ENCODE results near the gene RPS6KB2. TPM values are rescaled to one million over a fixed set of nuclear protein-coding genes. Genes with fewer than 3 reads are reported as not detected.

RPS6KB2 gene
- total RNA-seq, 1 donor from 2014 or later, result 53.8 TPM

DNA sequence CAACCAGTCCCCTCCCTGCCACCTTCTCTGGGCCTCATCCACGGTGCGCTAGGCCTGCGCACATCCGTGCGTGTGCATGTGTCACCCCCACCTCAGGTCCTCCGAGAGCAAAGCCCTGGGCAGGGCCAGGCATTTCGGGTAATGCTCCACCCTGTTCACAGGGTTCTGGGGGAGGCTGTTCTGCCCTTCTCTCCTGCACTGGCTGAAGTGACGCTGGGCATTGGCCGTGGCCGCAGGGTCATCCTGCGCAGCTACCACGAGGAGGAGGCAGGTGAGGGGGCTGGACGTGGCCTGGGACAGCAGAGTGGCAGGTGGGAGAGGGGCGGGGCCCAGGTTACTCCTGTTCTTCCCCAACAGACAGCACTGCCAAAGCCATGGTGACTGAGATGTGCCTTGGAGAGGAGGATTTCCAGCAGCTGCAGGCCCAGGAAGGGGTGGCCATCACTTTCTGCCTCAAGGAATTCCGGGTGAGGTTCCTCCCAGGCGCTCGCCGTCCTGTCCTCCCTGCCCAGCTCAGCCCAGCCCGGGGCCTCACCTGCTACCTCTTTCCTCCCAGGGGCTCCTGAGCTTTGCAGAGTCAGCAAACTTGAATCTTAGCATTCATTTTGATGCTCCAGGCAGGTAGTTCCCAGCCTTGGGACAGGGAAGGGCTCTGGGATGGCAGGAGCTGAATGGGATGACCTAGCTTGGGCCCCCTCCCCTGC lies 32.6 kb upstream of the RPS6KB2 start:
- Mint-ChIP-seq H3K27me3 (no peaks in the 10 kb centered on the region), H3K9me3 (ENCODE audit: low read depth) (no peaks in the 10 kb centered on the region), H3K4me1 (ENCODE audit: low read depth) (peaks cover 16% of the 10 kb centered on the region), H3K4me3 (ENCODE audit: low read depth) (no peak overlapping the region), H3K27ac (no peak overlapping the region), H3K36me3 (ENCODE audit: insufficient read depth) (peaks cover 7% of the 10 kb centered on the region)
- DNase-seq (ENCODE audit: low spot score, unreplicated experiment), result no peak
- no peak for TF ChIP-seq CTCF (IDR thresholded peaks at IDR 0.05; ENCODE audit: unreplicated experiment)

GRCh38 chr11:67396259-67396581 lies 32.1 kb upstream of the RPS6KB2 start:
- no peak for TF ChIP-seq CTCF (IDR thresholded peaks at IDR 0.05; ENCODE audit: unreplicated experiment)
- H3K27me3 Mint-ChIP-seq, result no peaks in the 10 kb centered on the region
- H3K4me1 Mint-ChIP-seq (ENCODE audit: low read depth), result peaks cover 14% of the 10 kb centered on the region
- DNase-seq (ENCODE audit: low spot score, unreplicated experiment), result no peak
- H3K36me3 Mint-ChIP-seq (ENCODE audit: insufficient read depth), result peaks cover 7% of the 10 kb centered on the region
- no peak overlapping the region for H3K4me3 Mint-ChIP-seq (ENCODE audit: low read depth)
- H3K27ac Mint-ChIP-seq, result no peak overlapping the region
- no peaks in the 10 kb centered on the region for H3K9me3 Mint-ChIP-seq (ENCODE audit: low read depth)

DNA sequence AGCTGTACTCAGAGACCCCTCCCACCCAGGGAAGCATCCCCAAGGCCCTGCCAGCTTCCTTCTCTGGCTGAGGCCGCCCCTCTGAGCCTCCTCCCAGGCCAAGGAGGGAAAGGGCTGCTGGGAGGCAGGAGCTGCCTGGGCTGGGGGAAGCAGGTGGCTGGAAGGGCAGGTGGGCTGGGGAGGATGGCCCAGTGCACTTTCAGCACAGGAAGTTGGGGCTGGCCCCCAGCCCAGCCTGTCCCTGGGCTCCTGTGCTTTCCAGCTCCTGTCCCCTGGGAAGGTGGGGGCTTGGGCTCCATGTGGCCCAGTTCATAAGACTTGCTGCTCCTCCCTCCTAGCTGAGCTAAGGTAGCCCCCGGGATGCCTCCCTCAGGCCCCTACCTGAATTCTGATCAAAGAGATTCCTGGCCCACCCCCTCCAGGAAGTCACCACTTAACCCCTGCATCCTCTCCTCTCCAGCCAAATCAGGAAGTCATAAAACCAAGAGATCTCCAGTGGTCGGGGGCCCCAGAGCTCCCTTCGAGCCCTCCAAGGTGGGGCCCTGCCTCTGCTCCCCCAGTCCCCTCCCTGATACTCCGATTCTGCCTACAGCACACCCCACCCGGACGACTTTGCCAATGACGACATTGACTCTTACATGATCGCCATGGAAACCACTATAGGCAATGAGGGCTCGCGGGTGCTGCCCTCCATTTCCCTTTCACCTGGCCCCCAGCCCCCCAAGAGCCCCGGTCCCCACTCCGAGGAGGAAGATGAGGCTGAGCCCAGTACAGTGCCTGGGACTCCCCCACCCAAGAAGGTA lies 31.5 kb upstream of the RPS6KB2 start:
- Mint-ChIP-seq H3K27ac (no peak overlapping the region), H3K4me1 (ENCODE audit: low read depth) (peaks cover 12% of the 10 kb centered on the region), H3K4me3 (ENCODE audit: low read depth) (no peak overlapping the region), H3K27me3 (no peaks in the 10 kb centered on the region), H3K36me3 (ENCODE audit: insufficient read depth) (peaks cover 7% of the 10 kb centered on the region), H3K9me3 (ENCODE audit: low read depth) (no peaks in the 10 kb centered on the region)
- no peak for TF ChIP-seq CTCF (IDR thresholded peaks at IDR 0.05; ENCODE audit: unreplicated experiment)
- no peak for DNase-seq (ENCODE audit: low spot score, unreplicated experiment)

DNA sequence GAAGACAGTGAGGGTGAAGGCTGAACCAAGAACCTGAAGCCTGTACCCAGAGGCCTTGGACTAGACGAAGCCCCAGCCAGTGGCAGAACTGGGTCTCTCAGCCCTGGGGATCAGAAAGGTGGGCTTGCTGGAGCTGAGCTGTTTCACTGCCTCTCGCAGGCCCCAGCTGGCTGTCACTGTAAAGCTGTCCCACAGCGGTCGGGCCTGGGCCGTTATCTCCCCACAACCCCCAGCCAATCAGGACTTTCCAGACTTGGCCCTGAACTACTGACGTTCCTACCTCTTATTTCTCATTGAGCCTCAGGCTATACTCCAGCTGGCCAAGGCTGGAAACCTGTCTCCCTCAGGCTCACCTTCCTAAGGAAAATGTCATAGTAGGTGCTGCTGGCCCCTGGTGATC lies 30.8 kb upstream of the RPS6KB2 start:
- Mint-ChIP-seq H3K4me3 (ENCODE audit: low read depth) (no peak overlapping the region), H3K9me3 (ENCODE audit: low read depth) (no peaks in the 10 kb centered on the region)

More for the DNA sequence above, 30.8 kb upstream of the RPS6KB2 start:
- H3K27me3 Mint-ChIP-seq, result no peaks in the 10 kb centered on the region
- H3K4me1 Mint-ChIP-seq (ENCODE audit: low read depth), result peaks cover 8% of the 10 kb centered on the region
- peaks cover 7% of the 10 kb centered on the region for H3K36me3 Mint-ChIP-seq (ENCODE audit: insufficient read depth)
- no peak overlapping the region for H3K27ac Mint-ChIP-seq
- no peak for DNase-seq (ENCODE audit: low spot score, unreplicated experiment)
- no peak for TF ChIP-seq CTCF (IDR thresholded peaks at IDR 0.05; ENCODE audit: unreplicated experiment)
